Natural killer cell (primary cell): ENCODE results near the gene RNF213. TPM values are rescaled to one million over a fixed set of nuclear protein-coding genes. Genes with fewer than 3 reads are reported as not detected.

Experiments used
- ATAC-seq, 3 donors: fragments of 150-1000 bp in 2 of 3; fragments of 200-7000 bp in 1 of 3; cut with Tn5 transposase; 1 replicate in 1 of 3; 2 replicates in 2 of 3; pipeline ENCODE4 v1.10.0; 2021; ENCODE audit warnings: mild to moderate bottlenecking in 2 of 3, moderate library complexity in 2 of 3
- DNase-seq, 2 donors: peaks; one replicate each; pipeline versions ENCODE4 v3.0.0 to v3.0.0-alpha.2; 2013 to 2021; ENCODE audit warnings: mixed read lengths in 1 of 2
- H3K27ac ChIP-seq: one replicate; pipeline ENCODE4 v1.5.1; 2013; ENCODE audit warnings: mild to moderate bottlenecking, low read length
- H3K27me3 ChIP-seq: one replicate; pipeline ENCODE4 v1.6.1; 2013; ENCODE audit warnings: low read length; ENCODE audit not compliant: control insufficient read depth, insufficient read depth
- H3K36me3 ChIP-seq: one replicate; pipeline ENCODE4 v1.6.1; 2013; ENCODE audit warnings: low read length; ENCODE audit not compliant: control insufficient read depth, insufficient read depth
- H3K4me1 ChIP-seq: one replicate; pipeline ENCODE4 v1.6.1; 2013; ENCODE audit warnings: low read length; ENCODE audit not compliant: control insufficient read depth, insufficient read depth
- H3K4me3 ChIP-seq: one replicate; pipeline ENCODE4 v1.5.1; 2013; ENCODE audit warnings: low read length
- H3K9me3 ChIP-seq: one replicate; pipeline ENCODE4 v1.6.1; 2013; ENCODE audit warnings: low read length; ENCODE audit not compliant: control insufficient read depth, insufficient read depth
- H3K27ac Mint-ChIP-seq, 2 donors: one replicate each; pipeline ENCODE4 v1.8.0; 2022; ENCODE audit warnings: mild to moderate bottlenecking in 2 of 2, mixed read lengths in 2 of 2, moderate library complexity in 1 of 2
- H3K27me3 Mint-ChIP-seq, 2 donors: one replicate each; pipeline ENCODE4 v1.8.0; 2022; ENCODE audit warnings: low read depth in 2 of 2, mixed read lengths in 2 of 2
- H3K36me3 Mint-ChIP-seq: one replicate; pipeline ENCODE4 v1.8.0; 2022; ENCODE audit warnings: mixed read lengths
- H3K4me1 Mint-ChIP-seq, 2 donors: one replicate each; pipeline ENCODE4 v1.8.0; 2022; ENCODE audit warnings: mixed read lengths in 2 of 2
- H3K4me3 Mint-ChIP-seq: one replicate; pipeline ENCODE4 v1.8.0; 2022; ENCODE audit warnings: mild to moderate bottlenecking, moderate library complexity, mixed read lengths
- H3K9me3 Mint-ChIP-seq, 2 donors: one replicate each; pipeline ENCODE4 v1.8.0; 2022; ENCODE audit warnings: mixed read lengths in 2 of 2
- CTCF ChIP-seq: fragments of 200-600 bp; IDR thresholded peaks from one replicate; pipeline ENCODE4 v1.8.0; 2022; ENCODE audit warnings: antibody characterized with exemption
- WGBS: methylation state at CpG from one replicate; pipeline ENCODE4 v1.1.7; 2013; ENCODE audit warnings: missing lambda C conversion rate; ENCODE audit not compliant: insufficient coverage; 5-methylcytosine and 5-hydroxymethylcytosine counted together
- intact Hi-C: fragments of 100-400 bp; cut with micrococcal nuclease; formaldehyde crosslinking; loops from one replicate; pipeline ENCODE4 v1.14.2; 2022
- total RNA-seq, 4 donors: library from RNA; stranded (reverse); fragments of 120-200 nt in 1 of 4; gene quantifications; one replicate each; pipeline versions ENCODE4 v1.2.3 to v1.2.4, GENCODE V29; 2013 to 2022

Gene RNF213
- total RNA-seq, 3 donors from 2014 or later (not counting 1 experiment from before 2014, with no cell fraction given), result 929 to 1,120 (median 1,060) TPM

DNA sequence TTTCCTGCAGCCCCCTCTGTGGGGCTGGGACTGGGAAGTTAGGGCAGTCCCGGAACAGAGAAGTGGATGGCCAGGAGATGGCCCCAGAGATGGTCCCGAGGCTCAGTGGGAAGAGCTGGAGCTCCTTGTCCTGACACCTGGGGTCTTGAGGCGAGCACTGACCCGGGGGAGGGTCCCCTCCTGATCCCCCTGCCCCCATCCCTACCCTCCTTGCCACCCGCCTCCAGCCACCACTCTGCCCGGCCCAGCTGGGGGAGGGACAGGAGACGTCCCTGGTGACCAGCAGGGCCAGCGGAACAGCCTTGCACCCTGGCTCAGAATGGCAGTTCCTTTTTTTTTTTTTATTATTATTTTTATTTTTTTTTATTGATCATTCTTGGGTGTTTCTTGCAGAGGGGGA, 13.9 kb upstream of the RNF213 start:
- DNase-seq, result no peak
- H3K4me3 ChIP-seq, result no peak overlapping the region
- Mint-ChIP-seq H3K36me3 (no peaks in the 10 kb centered on the region), H3K9me3 (no peaks in the 10 kb centered on the region), H3K27me3 (no peaks in the 10 kb centered on the region), H3K4me3 (no peak overlapping the region), H3K4me1 (no peaks in the 10 kb centered on the region), H3K27ac (no peak overlapping the region)
- no peak for TF ChIP-seq CTCF
- no peaks in the 10 kb centered on the region for H3K36me3 ChIP-seq
- no peak for ATAC-seq
- no peaks in the 10 kb centered on the region for H3K4me1 ChIP-seq
- no peak overlapping the region for H3K27ac ChIP-seq
- no peaks in the 10 kb centered on the region for H3K9me3 ChIP-seq
- 94% methylated on average over 7 of the region's 8 CpGs for WGBS
- intact Hi-C loops, result no loop called here
- H3K27me3 ChIP-seq, result no peaks in the 10 kb centered on the region

DNA sequence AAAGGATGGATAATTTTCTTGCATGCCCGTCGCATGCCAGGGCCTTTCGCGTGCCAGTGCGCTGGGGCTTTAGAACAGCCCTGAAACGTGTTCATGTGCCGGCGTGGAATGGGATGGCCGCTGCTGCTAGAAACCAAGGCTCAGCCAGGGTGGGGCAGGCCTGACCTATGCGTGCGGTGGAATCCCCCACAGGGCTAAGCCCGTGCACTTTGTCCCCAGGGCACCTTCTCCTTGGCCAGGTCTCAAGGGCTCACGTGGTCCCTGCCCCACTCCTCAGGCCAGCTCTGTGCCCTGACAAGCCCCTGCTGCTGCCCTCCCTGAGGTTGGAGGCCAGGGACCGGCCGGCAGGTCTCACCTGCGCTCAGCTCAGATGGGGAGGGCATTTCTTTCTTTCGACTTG, 13.1 kb upstream of the RNF213 start:
- DNase-seq (no peak), ATAC-seq (no peak)
- Mint-ChIP-seq H3K27ac (no peak overlapping the region), H3K9me3 (no peaks in the 10 kb centered on the region), H3K4me1 (peaks cover 0 to 2% of the 10 kb centered on the region in 2 donors), H3K36me3 (no peaks in the 10 kb centered on the region), H3K27me3 (no peaks in the 10 kb centered on the region), H3K4me3 (no peak overlapping the region)
- Histone ChIP-seq H3K27ac (no peak overlapping the region), H3K4me1 (no peaks in the 10 kb centered on the region), H3K27me3 (no peaks in the 10 kb centered on the region), H3K4me3 (no peak overlapping the region), H3K36me3 (no peaks in the 10 kb centered on the region), H3K9me3 (no peaks in the 10 kb centered on the region)
- TF ChIP-seq CTCF, result no peak
- 94% methylated on average over 17 of the region's 17 CpGs for WGBS
- intact Hi-C loops, result no loop called here

DNA sequence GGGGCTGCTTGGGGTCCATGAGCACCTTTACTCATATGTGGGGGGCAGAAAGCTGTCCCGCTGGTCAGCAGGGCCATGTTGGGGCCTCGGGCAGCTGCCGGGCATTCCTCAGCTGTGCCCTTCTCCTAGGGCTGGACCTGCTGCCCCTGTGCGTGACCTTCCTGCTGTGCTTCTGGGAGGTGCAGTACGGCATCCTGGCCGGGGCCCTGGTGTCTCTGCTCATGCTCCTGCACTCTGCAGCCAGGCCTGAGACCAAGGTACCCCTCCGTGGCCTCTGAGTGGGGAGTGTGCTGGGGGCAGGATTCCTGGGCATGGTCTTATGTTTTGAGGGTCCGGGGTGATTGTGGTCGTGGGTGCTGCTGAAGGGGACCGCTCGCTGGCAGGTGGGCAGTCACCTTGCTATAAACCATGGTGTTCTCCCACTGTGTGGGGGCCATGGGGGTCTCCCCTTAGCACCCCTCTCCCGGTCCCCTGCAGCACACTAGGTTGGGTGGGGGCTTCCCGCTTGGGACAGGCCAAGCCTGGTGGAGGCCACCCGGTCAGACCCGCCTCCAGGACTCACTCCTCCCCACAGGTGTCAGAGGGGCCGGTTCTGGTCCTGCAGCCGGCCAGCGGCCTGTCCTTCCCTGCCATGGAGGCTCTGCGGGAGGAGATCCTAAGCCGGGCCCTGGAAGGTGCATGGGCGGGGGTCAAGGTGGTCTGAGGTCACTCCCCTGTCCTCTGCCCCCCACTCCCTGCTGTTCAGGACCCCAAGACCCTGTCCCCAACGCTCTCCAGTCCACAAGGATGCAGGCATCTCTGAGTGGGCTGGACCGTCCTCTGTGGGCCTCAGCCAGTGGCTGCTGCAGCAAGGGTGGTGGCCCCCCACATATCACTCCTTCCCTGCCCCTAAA, 12.4 kb upstream of the RNF213 start:
- no peak for TF ChIP-seq CTCF
- ATAC-seq (no peak), DNase-seq (no peak)
- intact Hi-C loops, result no loop called here
- H3K27me3 Mint-ChIP-seq, result no peaks in the 10 kb centered on the region
- no peaks in the 10 kb centered on the region for H3K9me3 Mint-ChIP-seq
- no peaks in the 10 kb centered on the region for H3K36me3 ChIP-seq
- no peak overlapping the region for H3K27ac ChIP-seq
- H3K36me3 Mint-ChIP-seq, result no peaks in the 10 kb centered on the region
- no peak overlapping the region for H3K4me3 ChIP-seq
- no peaks in the 10 kb centered on the region for H3K4me1 ChIP-seq
- no peak overlapping the region for H3K4me3 Mint-ChIP-seq
- no peaks in the 10 kb centered on the region for H3K9me3 ChIP-seq
- H3K4me1 Mint-ChIP-seq, result peaks cover 0 to 9% of the 10 kb centered on the region in 2 donors
- H3K27ac Mint-ChIP-seq, result no peak overlapping the region
- no peaks in the 10 kb centered on the region for H3K27me3 ChIP-seq
- 91% methylated on average over 23 of the region's 23 CpGs for WGBS
